GM12878 (cell line): ENCODE measurements around the gene PRPF18. TPM values are rescaled to one million over a fixed set of nuclear protein-coding genes. Genes with fewer than 3 reads are reported as not detected.

Experiments used
- ATAC-seq: fragments of 200-7000 bp; cut with Tn5 transposase; 3 replicates; pipeline ENCODE4 v1.9.1; 2020; ENCODE audit warnings: mild to moderate bottlenecking, moderate library complexity
- BruUV-seq: library from RNA; stranded (reverse); fragments of 400-500 nt; replicated peaks from 2 replicates; lab custom pipeline; 2021; lab: Mats Ljungman, UMichigan
- CTCF ChIA-PET: fragments of 300-600 bp; sonication (Branson Sonifier 250); formaldehyde crosslinking; extraction: SDS; loops from one replicate; lab custom pipeline; 2021; ENCODE audit warnings: inconsistent platforms; lab: Yijun Ruan, JAX
- POLR2A ChIA-PET: fragments of 350-600 bp; formaldehyde crosslinking; extraction: SDS; loops from one replicate; lab custom pipeline; 2021; ENCODE audit warnings: inconsistent platforms; lab: Charles Lee
- RAD21 ChIA-PET: fragments of 300-600 bp; sonication (Branson Sonifier 250); formaldehyde crosslinking; loops from one replicate; lab custom pipeline; 2023; ENCODE audit warnings: antibody characterized with exemption; ENCODE audit not compliant: unreplicated experiment; lab: Charles Lee
- SMC1A ChIA-PET: fragments of 300-600 bp; sonication (Branson Sonifier 250); formaldehyde crosslinking; loops from one replicate; lab custom pipeline; 2023; ENCODE audit not compliant: unreplicated experiment, uncharacterized antibody; lab: Charles Lee
- DNase-seq: peaks from one replicate; pipeline ENCODE4 v3.0.0-alpha.2; 2011; ENCODE audit warnings: low read depth, low spot score
- FAIRE-seq: peaks from 3 replicates; lab custom pipeline; 2011; peaks lifted over from hg19 to GRCh38; lab: Jason Lieb, UNC
- H2AFZ ChIP-seq: 2 replicates; pipeline ENCODE4 v1.6.0; 2011; ENCODE audit warnings: low read depth, low read length, control low read depth; ENCODE audit not compliant: control insufficient read depth
- H3K27ac ChIP-seq: 2 replicates; pipeline ENCODE4 v1.5.1; 2011; ENCODE audit warnings: control low read depth; ENCODE audit not compliant: control insufficient read depth, insufficient read depth
- H3K27me3 ChIP-seq, 2 experiments: replicated peaks in 1 of 2; 2 replicates each; pipeline versions ENCODE4 v1.6.0 to v1.6.1; 2011; ENCODE audit warnings: low read length in 1 of 2; ENCODE audit not compliant: control insufficient read depth in 2 of 2, insufficient read depth in 2 of 2
- H3K36me3 ChIP-seq, 2 experiments: 2 replicates each; pipeline ENCODE4 v1.5.1; 2011; ENCODE audit warnings: low read length in 1 of 2; ENCODE audit not compliant: control insufficient read depth in 2 of 2, insufficient read depth in 2 of 2
- H3K4me1 ChIP-seq: 2 replicates; pipeline ENCODE4 v1.6.1; 2011; ENCODE audit warnings: mild to moderate bottlenecking, low read length, moderate library complexity, mixed read lengths; ENCODE audit not compliant: control insufficient read depth, insufficient read depth
- H3K4me2 ChIP-seq: 2 replicates; pipeline ENCODE4 v1.6.0; 2011; ENCODE audit warnings: control low read depth; ENCODE audit not compliant: control insufficient read depth, insufficient read depth
- H3K4me3 ChIP-seq: fragments of 200-600 bp; sonication (generic); 2 replicates; pipeline ENCODE4 v1.5.1; 2016
- H3K79me2 ChIP-seq: 2 replicates; pipeline ENCODE4 v1.6.0; 2011; ENCODE audit warnings: low read length; ENCODE audit not compliant: control insufficient read depth, insufficient read depth
- H3K9ac ChIP-seq: 2 replicates; pipeline ENCODE4 v1.8.0; 2011; ENCODE audit warnings: low read length, control low read depth, mixed read lengths; ENCODE audit not compliant: control insufficient read depth, insufficient read depth
- H3K9me3 ChIP-seq: replicated peaks from 3 replicates; pipeline ENCODE4 v1.5.1; 2011; ENCODE audit warnings: mild to moderate bottlenecking, low read length; ENCODE audit not compliant: control insufficient read depth, insufficient read depth
- H4K20me1 ChIP-seq: 2 replicates; pipeline ENCODE4 v1.6.0; 2011; ENCODE audit not compliant: control insufficient read depth, insufficient read depth
- BCL11A ChIP-seq: IDR thresholded peaks from 2 replicates; pipeline ENCODE4 v1.6.1; 2011; ENCODE audit warnings: low read depth, low read length
- BCL3 ChIP-seq: IDR thresholded peaks from 2 replicates; pipeline ENCODE4 v1.6.1; 2011; ENCODE audit warnings: borderline replicate concordance, low read depth, mild to moderate bottlenecking, moderate library complexity, low read length; ENCODE audit not compliant: insufficient read depth, poor library complexity, severe bottlenecking
- GABPA ChIP-seq: IDR thresholded peaks from 2 replicates; pipeline ENCODE4 v1.6.1; 2014; ENCODE audit warnings: antibody characterized with exemption, low read depth, mild to moderate bottlenecking, inconsistent platforms
- SMC3 ChIP-seq: IDR thresholded peaks from 2 replicates; pipeline ENCODE4 v1.6.1; 2011; ENCODE audit warnings: low read length, improper control_type of control experiment, borderline replicate concordance
- ZNF274 ChIP-seq: IDR thresholded peaks from one replicate; pipeline ENCODE4 v1.8.0; 2011; ENCODE audit not compliant: insufficient read length, insufficient read depth
- WGBS: methylation state at CpG from one replicate; pipeline ENCODE4 v1.1.6; 2016; ENCODE audit warnings: low lambda C conversion rate; ENCODE audit not compliant: insufficient replicate concordance, insufficient coverage; ENCODE audit errors: missing lambda C conversion rate; 5-methylcytosine and 5-hydroxymethylcytosine counted together
- in situ Hi-C: fragments of 300-500 bp; cut with MboI; formaldehyde crosslinking; loops from 9 replicates; pipeline ENCODE4 v1.14.3; 2018; ENCODE audit warnings: mixed read lengths
- intact Hi-C: fragments of 100-400 bp; cut with micrococcal nuclease; formaldehyde crosslinking; loops from one replicate; pipeline ENCODE4 v1.14.2; 2022; ENCODE audit not compliant: unreplicated experiment
- polyA plus RNA-seq, 11 experiments: library from polyadenylated mRNA; depleted of rRNA in 4 of 11; unstranded in 6 of 11; stranded (reverse) in 5 of 11; fragments of >200 nt; fragmentation: Nextera tagmentation in 4 of 11; fragmentation: Illumina TruSeq in 1 of 11; extraction: Ambion mirVana in 4 of 11; extraction: Trizol in 1 of 11; gene quantifications; 1 replicate in 1 of 11; 2 replicates in 10 of 11; pipeline versions ENCODE4 v1.2.1 to v1.2.3, GENCODE V29; 2011 to 2016; ENCODE audit warnings: inconsistent platforms in 2 of 11, missing spikeins in 2 of 11, low read depth in 1 of 11
- total RNA-seq, 4 experiments: library from RNA; depleted of rRNA in 3 of 4; stranded (reverse); fragments of >200 nt in 3 of 4; fragmentation: Illumina TruSeq in 1 of 4; extraction: Trizol in 1 of 4; gene quantifications; 2 replicates each; pipeline versions ENCODE4 v1.2.1 to v1.2.3, GENCODE V29; 2013 to 2021

PRPF18 gene
- total and polyA plus RNA-seq, 10 of the 15 experiments (the other 5 are each of a cell fraction or from before 2014, with no cell fraction given): 15.6 to 35.8 (median 28.8) TPM

- no peaks in the 10 kb centered on the region for H3K79me2 ChIP-seq
- 97% methylated on average over 5 of the region's 5 CpGs for WGBS
- no peak for ATAC-seq
- SMC1A ChIA-PET: interaction anchor here (0.6 kb wide), 1 partner anchor 97 kb away, joined by 3 read pairs; no protein-coding TSS in a partner anchor
- H3K4me1 ChIP-seq: no peaks in the 10 kb centered on the region
- in situ Hi-C loops (no loop called here), intact Hi-C loops (no loop called here)
- POLR2A ChIA-PET: interaction anchor here (0.7 to 1.1 kb wide), 2 partner anchors 12 to 498 kb away, joined by 3 to 4 read pairs; no protein-coding TSS in a partner anchor
- CTCF ChIA-PET: interaction anchor here (0.9 kb wide), 1 partner anchor 23 kb away, joined by 3 read pairs; no protein-coding TSS in a partner anchor
- H3K9me3 ChIP-seq: peaks cover 2% of the 10 kb centered on the region; the same call in 2 of the 3 replicates
- no TSS peak for BruUV-seq
- H3K9ac ChIP-seq: no peak overlapping the region
- TF ChIP-seq BCL11A (no peak), GABPA (no peak), ZNF274 (no peak)
- H3K4me2 ChIP-seq: no peak overlapping the region
- no peak overlapping the region for H2AFZ ChIP-seq
- no peak overlapping the region for H3K4me3 ChIP-seq
- peaks cover 0 to 3% of the 10 kb centered on the region in 2 experiments; a peak in 2 of 4 replicates for H3K36me3 ChIP-seq
- DNase-seq: no peak
- no peaks in the 10 kb centered on the region for H4K20me1 ChIP-seq
- no peak for FAIRE-seq
- no peaks in the 10 kb centered on the region for H3K27me3 ChIP-seq
- no peak overlapping the region for H3K27ac ChIP-seq
- RAD21 ChIA-PET: no interaction called here
Measured at GRCh38 chr10:13637894-13638293, 51.1 kb downstream of the PRPF18 start.

GRCh38 chr10:13642293-13642692 lies 55.5 kb downstream of the PRPF18 start:
- Histone ChIP-seq H3K27me3 (no peaks in the 10 kb centered on the region), H3K79me2 (no peaks in the 10 kb centered on the region), H3K4me3 (no peak overlapping the region), H3K9ac (no peak overlapping the region), H2AFZ (no peak overlapping the region), H3K4me2 (no peak overlapping the region), H3K36me3 (peaks cover 10 to 18% of the 10 kb centered on the region in 2 experiments), H3K27ac (no peak overlapping the region), H4K20me1 (no peaks in the 10 kb centered on the region), H3K9me3 (peaks cover 4% of the 10 kb centered on the region), H3K4me1 (no peaks in the 10 kb centered on the region)
- 97% methylated on average over 2 of the region's 2 CpGs for WGBS
- RAD21 ChIA-PET: no interaction called here
- POLR2A ChIA-PET: no interaction called here
- DNase-seq: no peak
- FAIRE-seq: no peak
- ATAC-seq: no peak
- SMC1A ChIA-PET: no interaction called here
- intact Hi-C loops (no loop called here), in situ Hi-C loops (no loop called here)
- BruUV-seq: no TSS peak
- TF ChIP-seq SMC3 (no peak), BCL3 (no peak)
- CTCF ChIA-PET: interaction anchor here (0.6 to 1.5 kb wide), 2 partner anchors 9 to 457 kb away, joined by 3 read pairs; no protein-coding TSS in a partner anchor
